Measurements from ENCODE around the gene GFI1.

GRCh38 chr1:92495392-92496063, 8.8 kb upstream of the GFI1 start:
- TF ChIP-seq POLR2A (IDR thresholded peaks at IDR 0.05) (no peak), CTCF (IDR thresholded peaks at IDR 0.05 in 4 of 5, conservative IDR thresholded peaks at IDR 0.05 in 1 of 5) (no peak)

Measured in gastrocnemius medialis (tissue), 4 donors.